ENCODE data around the gene MCCC1.

Gene MCCC1

GRCh38 chr3:182980204-182981037, 118.9 kb downstream of the MCCC1 start, which contains the start of gene DCUN1D1:
Gene DCUN1D1, minus strand, starts transcription at chr3:182980538. Its CDS starts 49 bp downstream, at chr3:182980489.
- no peaks in the 10 kb centered on the region for H3K9me3 ChIP-seq

GRCh38 chr3:182979674-182980191, 119.6 kb downstream of the MCCC1 start:
- Histone ChIP-seq H3K27me3 (no peaks in the 10 kb centered on the region), H3K4me3 (ENCODE audit: low read depth, low read length) (peak overlapping the region; percentile 95), H3K9me3 (no peaks in the 10 kb centered on the region), H3K4me1 (no peaks in the 10 kb centered on the region; the same call in 1 of the 2 replicates), H3K36me3 (no peaks in the 10 kb centered on the region; the same call in 1 of the 2 replicates)
- DNase-seq = peak; percentile 43
- no peak for TF ChIP-seq CTCF (IDR thresholded peaks at IDR 0.05; ENCODE audit: low read depth, low read length)

More at GRCh38 chr3:182980204-182981037, 118.9 kb downstream of the MCCC1 start, which contains the start of gene DCUN1D1:
- H3K4me1 ChIP-seq = no peaks in the 10 kb centered on the region; the same call in 1 of the 2 replicates
- TF ChIP-seq CTCF (IDR thresholded peaks at IDR 0.05; ENCODE audit: low read depth, low read length) = no peak
- peak within 1 kb of the TSS; percentile 95 for H3K4me3 ChIP-seq (ENCODE audit: low read depth, low read length)
- H3K36me3 ChIP-seq = no peaks in the 10 kb centered on the region; the same call in 1 of the 2 replicates
- DNase-seq = peak; percentile 97
- no peaks in the 10 kb centered on the region for H3K27me3 ChIP-seq

- Histone ChIP-seq H3K36me3 (no peaks in the 10 kb centered on the region; the same call in 1 of the 2 replicates), H3K4me3 (ENCODE audit: low read depth, low read length) (peak overlapping the region; percentile 95), H3K9me3 (no peaks in the 10 kb centered on the region), H3K27me3 (no peaks in the 10 kb centered on the region), H3K4me1 (no peaks in the 10 kb centered on the region; the same call in 1 of the 2 replicates)
- no peak for TF ChIP-seq CTCF (IDR thresholded peaks at IDR 0.05; ENCODE audit: low read depth, low read length)
- no peak for DNase-seq
These were observed 120.1 kb downstream of the MCCC1 start for GRCh38 chr3:182979103-182979673.

- Histone ChIP-seq H3K4me1 (no peaks in the 10 kb centered on the region; the same call in 1 of the 2 replicates), H3K9me3 (no peaks in the 10 kb centered on the region), H3K4me3 (ENCODE audit: low read depth, low read length) (peak overlapping the region; percentile 95), H3K36me3 (no peaks in the 10 kb centered on the region; the same call in 1 of the 2 replicates), H3K27me3 (no peaks in the 10 kb centered on the region)
- DNase-seq = no peak
- TF ChIP-seq CTCF (IDR thresholded peaks at IDR 0.05; ENCODE audit: low read depth, low read length) = no peak
These were observed 120.9 kb downstream of the MCCC1 start for GRCh38 chr3:182978387-182978786.

- H3K9me3 ChIP-seq = no peaks in the 10 kb centered on the region
- no peaks in the 10 kb centered on the region; the same call in 1 of the 2 replicates for H3K4me1 ChIP-seq
- no peak for DNase-seq
- H3K27me3 ChIP-seq = no peaks in the 10 kb centered on the region
- no peak for TF ChIP-seq CTCF (IDR thresholded peaks at IDR 0.05; ENCODE audit: low read depth, low read length)
- no peak overlapping the region for H3K4me3 ChIP-seq (ENCODE audit: low read depth, low read length)
- H3K36me3 ChIP-seq = no peaks in the 10 kb centered on the region; the same call in 1 of the 2 replicates
These were observed 126.2 kb downstream of the MCCC1 start for GRCh38 chr3:182973047-182973446.
